ENCODE measurements around the gene STAMBP. TPM values are rescaled to one million over a fixed set of nuclear protein-coding genes. Genes with fewer than 3 reads are reported as not detected.

Gene STAMBP
- total RNA-seq, 1 donor from 2014 or later, result 35.4 TPM

DNA sequence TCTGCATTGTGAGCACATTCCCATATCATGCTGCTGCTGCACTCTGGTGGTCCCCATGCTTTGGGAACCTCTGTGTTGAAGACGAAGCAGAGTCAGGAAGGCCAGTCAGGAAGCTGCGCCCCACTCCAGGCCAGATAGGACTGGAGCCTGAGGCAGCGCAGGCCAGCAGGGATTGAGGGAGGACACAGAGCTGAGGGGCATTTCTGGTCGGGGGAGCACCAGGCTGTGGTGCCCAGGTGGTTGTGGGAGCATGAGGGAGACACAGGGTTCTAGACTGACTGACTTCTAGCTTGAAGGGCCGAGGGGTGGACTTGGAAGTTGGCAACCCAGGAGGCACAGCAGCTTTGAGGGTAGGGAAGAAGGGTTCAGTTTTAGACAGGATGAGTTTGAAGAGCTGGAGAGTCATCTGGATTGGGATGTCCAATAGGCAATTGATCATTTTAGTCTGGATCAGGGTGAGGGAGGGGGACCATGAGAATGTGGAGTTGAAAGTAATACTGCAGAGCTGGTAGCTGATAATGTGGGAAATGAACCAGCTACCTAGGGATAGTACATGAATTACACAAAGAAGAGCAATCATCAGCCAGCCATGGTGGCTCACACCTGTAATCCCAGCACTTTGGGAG, 62.6 kb downstream of the STAMBP start:
- DNase-seq (no peak), ATAC-seq (ENCODE audit: low read depth) (no peak)
- Mint-ChIP-seq H3K9me3 (no peaks in the 10 kb centered on the region), H3K27me3 (peaks cover 9% of the 10 kb centered on the region), H3K36me3 (ENCODE audit: low read depth) (no peaks in the 10 kb centered on the region), H3K27ac (no peak overlapping the region), H3K4me1 (peaks cover 2% of the 10 kb centered on the region), H3K4me3 (no peak overlapping the region)
- intact Hi-C loops (cut with micrococcal nuclease), result no loop called here
- POLR2A ChIA-PET, result interaction anchor here (0.5 kb wide), 1 partner anchor 707 kb away, joined by 6 read pairs; no protein-coding TSS in a partner anchor
- TF ChIP-seq, protein P1, sequence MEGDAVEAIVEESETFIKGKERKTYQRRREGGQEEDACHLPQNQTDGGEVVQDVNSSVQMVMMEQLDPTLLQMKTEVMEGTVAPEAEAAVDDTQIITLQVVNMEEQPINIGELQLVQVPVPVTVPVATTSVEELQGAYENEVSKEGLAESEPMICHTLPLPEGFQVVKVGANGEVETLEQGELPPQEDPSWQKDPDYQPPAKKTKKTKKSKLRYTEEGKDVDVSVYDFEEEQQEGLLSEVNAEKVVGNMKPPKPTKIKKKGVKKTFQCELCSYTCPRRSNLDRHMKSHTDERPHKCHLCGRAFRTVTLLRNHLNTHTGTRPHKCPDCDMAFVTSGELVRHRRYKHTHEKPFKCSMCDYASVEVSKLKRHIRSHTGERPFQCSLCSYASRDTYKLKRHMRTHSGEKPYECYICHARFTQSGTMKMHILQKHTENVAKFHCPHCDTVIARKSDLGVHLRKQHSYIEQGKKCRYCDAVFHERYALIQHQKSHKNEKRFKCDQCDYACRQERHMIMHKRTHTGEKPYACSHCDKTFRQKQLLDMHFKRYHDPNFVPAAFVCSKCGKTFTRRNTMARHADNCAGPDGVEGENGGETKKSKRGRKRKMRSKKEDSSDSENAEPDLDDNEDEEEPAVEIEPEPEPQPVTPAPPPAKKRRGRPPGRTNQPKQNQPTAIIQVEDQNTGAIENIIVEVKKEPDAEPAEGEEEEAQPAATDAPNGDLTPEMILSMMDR (IDR thresholded peaks at IDR 0.05), result no peak
- CTCF ChIA-PET, result no interaction called here

DNA sequence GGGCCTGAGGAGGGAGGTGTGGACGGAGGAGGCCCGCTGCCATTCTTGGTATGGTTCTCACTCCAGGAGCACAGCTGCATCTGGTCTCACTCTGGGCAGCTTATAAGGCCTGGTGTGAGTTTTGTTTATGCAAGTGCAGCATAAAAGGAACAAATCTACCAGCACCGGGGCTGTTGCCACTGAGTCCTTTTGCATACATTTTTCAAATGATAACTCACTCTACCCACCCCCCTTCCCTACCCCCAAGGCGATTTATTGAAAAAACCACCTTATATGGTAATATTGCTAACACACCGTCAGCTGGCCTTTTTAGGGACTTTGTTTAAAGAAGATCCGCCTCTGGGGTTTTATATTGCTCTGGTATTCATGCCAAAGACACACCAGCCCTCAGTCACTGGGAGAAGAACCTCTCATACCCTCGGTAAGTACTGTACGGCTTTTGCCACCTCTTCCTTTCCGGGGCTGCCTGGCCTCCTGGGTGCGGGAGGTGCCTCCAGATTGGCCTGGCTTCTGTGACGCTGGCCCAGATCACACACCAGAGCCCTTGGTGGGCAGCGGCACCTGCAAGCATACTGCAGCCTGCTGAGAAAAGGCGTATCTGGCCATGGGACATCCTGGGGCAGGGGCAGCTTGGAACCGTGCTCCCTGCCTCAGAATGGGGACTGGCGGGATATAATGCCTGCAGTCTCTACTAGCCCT, 64.0 kb downstream of the STAMBP start, which contains the start of gene ACTG2:
Gene ACTG2, plus strand, starts transcription at position 378 of the 699 bp plus-strand sequence. CDS start 8,304 bp downstream, outside the sequence.
- ATAC-seq (ENCODE audit: low read depth) (no peak), DNase-seq (no peak)
- H3K9me3 Mint-ChIP-seq, result no peaks in the 10 kb centered on the region
- peaks cover 6% of the 10 kb centered on the region for H3K4me1 Mint-ChIP-seq
- intact Hi-C loops (cut with micrococcal nuclease), result no loop called here
- no peak within 1 kb of the TSS for H3K27ac Mint-ChIP-seq
- H3K4me3 Mint-ChIP-seq, result no peak within 1 kb of the TSS
- no peaks in the 10 kb centered on the region for H3K27me3 Mint-ChIP-seq
- ChIA-PET CTCF (no interaction called here), POLR2A (no interaction called here)
- TF ChIP-seq, protein P1 (IDR thresholded peaks at IDR 0.05), result no peak
- H3K36me3 Mint-ChIP-seq (ENCODE audit: low read depth), result no peaks in the 10 kb centered on the region

DNA sequence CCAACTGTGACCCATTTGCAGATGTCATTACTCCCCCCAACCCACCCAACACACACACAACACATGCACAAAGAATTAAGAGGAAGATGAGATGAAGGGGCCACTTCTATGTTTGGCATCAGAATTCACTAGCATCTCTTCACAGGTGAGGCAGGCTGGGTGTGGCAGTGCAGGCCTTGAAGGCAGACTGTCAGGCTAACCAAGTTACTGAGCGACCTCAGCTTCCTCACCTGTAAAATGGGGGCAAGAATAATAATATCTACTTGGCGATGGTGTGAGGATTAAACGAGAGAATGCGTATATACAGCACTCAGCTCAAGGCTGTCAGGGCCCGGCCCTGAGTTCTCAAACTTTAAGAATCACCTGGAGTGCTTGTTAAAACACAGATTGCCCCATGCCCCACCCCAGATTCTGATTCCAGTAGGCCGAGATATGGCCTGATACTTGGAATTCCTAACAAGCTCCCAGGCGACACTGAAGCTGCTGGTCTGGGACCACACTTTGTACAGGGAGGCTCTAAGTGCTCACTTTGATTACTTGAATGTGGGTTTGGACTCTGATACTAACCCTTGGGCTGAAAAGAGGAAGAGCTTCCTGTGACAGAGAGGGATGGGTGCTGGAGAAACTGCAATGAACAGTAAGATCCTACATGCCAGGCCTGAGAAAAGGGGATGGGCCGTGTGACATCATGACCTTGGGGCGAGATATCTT, 65.2 kb downstream of the STAMBP start:
- Mint-ChIP-seq H3K4me1 (peaks cover 6% of the 10 kb centered on the region), H3K4me3 (no peak overlapping the region), H3K9me3 (no peaks in the 10 kb centered on the region), H3K36me3 (ENCODE audit: low read depth) (no peaks in the 10 kb centered on the region), H3K27ac (no peak overlapping the region), H3K27me3 (no peaks in the 10 kb centered on the region)
- TF ChIP-seq, protein P1 (IDR thresholded peaks at IDR 0.05), result no peak
- ChIA-PET POLR2A (interaction anchor here (0.6 kb wide), 1 partner anchor 186 kb away, joined by 5 read pairs; no protein-coding TSS in a partner anchor), CTCF (no interaction called here)
- DNase-seq, result no peak
- ATAC-seq (ENCODE audit: low read depth), result no peak
- intact Hi-C loops (cut with micrococcal nuclease), result no loop called here

GRCh38 chr2:73894475-73894850, 65.7 kb downstream of the STAMBP start:
- TF ChIP-seq, protein P1 (IDR thresholded peaks at IDR 0.05), result no peak
- Mint-ChIP-seq H3K4me3 (no peak overlapping the region), H3K9me3 (no peaks in the 10 kb centered on the region), H3K27me3 (no peaks in the 10 kb centered on the region), H3K4me1 (peaks cover 6% of the 10 kb centered on the region), H3K27ac (no peak overlapping the region), H3K36me3 (ENCODE audit: low read depth) (no peaks in the 10 kb centered on the region)
- POLR2A ChIA-PET, result interaction anchor here (0.6 kb wide), 1 partner anchor 186 kb away, joined by 5 read pairs; no protein-coding TSS in a partner anchor
- ATAC-seq (ENCODE audit: low read depth), result no peak
- no peak for DNase-seq
- CTCF ChIA-PET, result no interaction called here
- intact Hi-C loops (cut with micrococcal nuclease), result no loop called here

- Mint-ChIP-seq H3K4me1 (peaks cover 6% of the 10 kb centered on the region), H3K27me3 (no peaks in the 10 kb centered on the region), H3K4me3 (no peak overlapping the region), H3K9me3 (no peaks in the 10 kb centered on the region), H3K36me3 (ENCODE audit: low read depth) (no peaks in the 10 kb centered on the region), H3K27ac (no peak overlapping the region)
- ATAC-seq (ENCODE audit: low read depth) (no peak), DNase-seq (no peak)
- TF ChIP-seq, protein P1 (IDR thresholded peaks at IDR 0.05), result no peak
- intact Hi-C loops (cut with micrococcal nuclease), result no loop called here
- POLR2A ChIA-PET, result no interaction called here
- CTCF ChIA-PET, result no interaction called here
These were observed 66.1 kb downstream of the STAMBP start for GRCh38 chr2:73894877-73895276.
